Trophoblast cell (in vitro differentiated cells and primary cell): Measurements from ENCODE around the gene TP53BP2.

Experiments used
- DNase-seq, 2 donors: peaks; one replicate each; pipeline ENCODE4 v3.0.0-alpha.2; 2016
- H2AFZ ChIP-seq: 2 replicates; pipeline ENCODE4 v1.6.1; 2013; ENCODE audit warnings: low read length, moderate library complexity, mild to moderate bottlenecking; ENCODE audit not compliant: insufficient read depth, poor library complexity
- H2AK5ac ChIP-seq: 2 replicates; pipeline ENCODE4 v1.6.1; 2013; ENCODE audit warnings: mild to moderate bottlenecking, low read length
- H2BK120ac ChIP-seq: 2 replicates; pipeline ENCODE4 v1.6.1; 2013; ENCODE audit warnings: low read length, mild to moderate bottlenecking, moderate library complexity; ENCODE audit not compliant: insufficient read depth, poor library complexity
- H2BK12ac ChIP-seq: 2 replicates; pipeline ENCODE4 v1.6.1; 2013; ENCODE audit warnings: mild to moderate bottlenecking, low read length, moderate library complexity
- H2BK5ac ChIP-seq: 2 replicates; pipeline ENCODE4 v1.6.1; 2013; ENCODE audit warnings: low read length, low read depth, moderate library complexity, mild to moderate bottlenecking; ENCODE audit not compliant: poor library complexity
- H3K14ac ChIP-seq: 2 replicates; pipeline ENCODE4 v1.6.1; 2013; ENCODE audit warnings: mild to moderate bottlenecking, low read length
- H3K18ac ChIP-seq: 2 replicates; pipeline ENCODE4 v1.6.1; 2013; ENCODE audit warnings: mild to moderate bottlenecking, low read length
- H3K23ac ChIP-seq: 2 replicates; pipeline ENCODE4 v1.6.1; 2013; ENCODE audit warnings: low read length
- H3K27ac ChIP-seq: 2 replicates; pipeline ENCODE4 v1.5.1; 2013; ENCODE audit warnings: low read depth, mild to moderate bottlenecking, inconsistent platforms, low read length, moderate library complexity
- H3K27me3 ChIP-seq: 2 replicates; pipeline ENCODE4 v1.6.1; 2013; ENCODE audit warnings: inconsistent platforms, mild to moderate bottlenecking, low read length, moderate library complexity; ENCODE audit not compliant: insufficient read depth
- H3K36me3 ChIP-seq, 2 experiments: 1 replicate in 1 of 2; 2 replicates in 1 of 2; pipeline ENCODE4 v1.6.1; 2013; ENCODE audit warnings: low read length in 2 of 2, mild to moderate bottlenecking in 2 of 2, moderate library complexity in 1 of 2; ENCODE audit not compliant: insufficient read depth in 2 of 2, control insufficient read depth in 1 of 2
- H3K4ac ChIP-seq: 2 replicates; pipeline ENCODE4 v1.6.1; 2013; ENCODE audit warnings: low read depth, mild to moderate bottlenecking, low read length, moderate library complexity
- H3K4me1 ChIP-seq, 2 experiments: 1 replicate in 1 of 2; 2 replicates in 1 of 2; pipeline ENCODE4 v1.6.1; 2013; ENCODE audit warnings: low read length in 2 of 2, mild to moderate bottlenecking in 2 of 2, moderate library complexity in 1 of 2; ENCODE audit not compliant: insufficient read depth in 2 of 2, control insufficient read depth in 1 of 2
- H3K4me2 ChIP-seq: 2 replicates; pipeline ENCODE4 v1.6.1; 2013; ENCODE audit warnings: inconsistent platforms, mild to moderate bottlenecking, low read length, moderate library complexity
- H3K4me3 ChIP-seq: 2 replicates; pipeline ENCODE4 v1.5.1; 2013; ENCODE audit warnings: mild to moderate bottlenecking, low read depth, low read length, inconsistent platforms
- H3K79me1 ChIP-seq: one replicate; pipeline ENCODE4 v1.6.1; 2013; ENCODE audit warnings: low read length
- H3K79me2 ChIP-seq: 2 replicates; pipeline ENCODE4 v1.6.1; 2013; ENCODE audit warnings: low read length, mild to moderate bottlenecking; ENCODE audit not compliant: control insufficient read depth, insufficient read depth, poor library complexity
- H3K9ac ChIP-seq: 2 replicates; pipeline ENCODE4 v1.6.1; 2013; ENCODE audit warnings: mild to moderate bottlenecking, low read length
- H3K9me3 ChIP-seq: 2 replicates; pipeline ENCODE4 v1.6.1; 2013; ENCODE audit warnings: low read depth, mild to moderate bottlenecking, control low read depth, inconsistent platforms, low read length; ENCODE audit not compliant: insufficient read depth
- H4K12ac ChIP-seq: 2 replicates; pipeline ENCODE4 v1.6.1; 2013; ENCODE audit warnings: low read depth, mild to moderate bottlenecking, low read length, moderate library complexity
- H4K8ac ChIP-seq: 2 replicates; pipeline ENCODE4 v1.6.1; 2013; ENCODE audit warnings: low read depth, mild to moderate bottlenecking, low read length, moderate library complexity
- H4K91ac ChIP-seq: one replicate; pipeline ENCODE4 v1.6.1; 2013; ENCODE audit warnings: low read depth, mild to moderate bottlenecking, low read length, moderate library complexity
- WGBS: extraction: QIAGEN DNeasy Blood & Tissue Kit; methylation state at CpG from one replicate; pipeline ENCODE4 v1.1.7; 2013; ENCODE audit warnings: missing lambda C conversion rate; ENCODE audit not compliant: insufficient read length, insufficient coverage; ENCODE audit errors: extremely low coverage; 5-methylcytosine and 5-hydroxymethylcytosine counted together

The TP53BP2 gene

GRCh38 chr1:223754681-223755431, 90.9 kb downstream of the TP53BP2 start:
- H3K4ac ChIP-seq = no peak overlapping the region

GRCh38 chr1:223752721-223753515, 92.8 kb downstream of the TP53BP2 start:
- WGBS = no CpG with 5 or more reads among the region's 15 CpGs
- no peak overlapping the region for H3K18ac ChIP-seq
- no peak overlapping the region for H3K14ac ChIP-seq
- no peak overlapping the region for H3K4me2 ChIP-seq
- no peak overlapping the region for H4K8ac ChIP-seq
- H3K79me2 ChIP-seq = no peaks in the 10 kb centered on the region
- H3K79me1 ChIP-seq = peaks cover 7% of the 10 kb centered on the region
- H2BK120ac ChIP-seq = no peak overlapping the region
- no peak overlapping the region for H3K27ac ChIP-seq
- no peaks in the 10 kb centered on the region for H3K9me3 ChIP-seq
- no peaks in the 10 kb centered on the region for H3K27me3 ChIP-seq
- H4K91ac ChIP-seq = no peak overlapping the region
- H3K23ac ChIP-seq = no peak overlapping the region
- H2BK5ac ChIP-seq = no peak overlapping the region
- no peak overlapping the region for H2AK5ac ChIP-seq
- peaks cover 8 to 9% of the 10 kb centered on the region in 2 experiments for H3K4me1 ChIP-seq
- no peak overlapping the region for H3K9ac ChIP-seq
- no peak overlapping the region for H2AFZ ChIP-seq
- DNase-seq = no peak
- H2BK12ac ChIP-seq = no peak overlapping the region
- H3K4ac ChIP-seq = no peak overlapping the region
- H3K36me3 ChIP-seq = peaks cover 79 to 89% of the 10 kb centered on the region in 2 experiments
- H4K12ac ChIP-seq = no peak overlapping the region
- H3K4me3 ChIP-seq = no peak overlapping the region

More at GRCh38 chr1:223754681-223755431, 90.9 kb downstream of the TP53BP2 start:
- no peak overlapping the region for H2BK5ac ChIP-seq
- no peak overlapping the region for H4K12ac ChIP-seq
- no peaks in the 10 kb centered on the region for H3K79me2 ChIP-seq
- H4K91ac ChIP-seq = no peak overlapping the region
- H3K27ac ChIP-seq = no peak overlapping the region
- no peak overlapping the region for H3K18ac ChIP-seq
- no peak overlapping the region for H3K4me2 ChIP-seq
- no peak overlapping the region for H2AK5ac ChIP-seq
- no peak for DNase-seq
- no peaks in the 10 kb centered on the region for H3K9me3 ChIP-seq
- peaks cover 84 to 93% of the 10 kb centered on the region in 2 experiments for H3K36me3 ChIP-seq
- H2BK120ac ChIP-seq = no peak overlapping the region
- no peaks in the 10 kb centered on the region for H3K27me3 ChIP-seq
- no peak overlapping the region for H3K23ac ChIP-seq
- WGBS = no CpG with 5 or more reads among the region's 17 CpGs
- H2BK12ac ChIP-seq = no peak overlapping the region
- H3K79me1 ChIP-seq = no peaks in the 10 kb centered on the region
- no peak overlapping the region for H4K8ac ChIP-seq
- H3K14ac ChIP-seq = no peak overlapping the region
- H3K9ac ChIP-seq = no peak overlapping the region
- H2AFZ ChIP-seq = no peak overlapping the region
- H3K4me3 ChIP-seq = no peak overlapping the region
- H3K4me1 ChIP-seq = no peaks in the 10 kb centered on the region

- no CpG with 5 or more reads among the region's 4 CpGs for WGBS
These were observed 94.1 kb downstream of the TP53BP2 start for GRCh38 chr1:223751696-223752095.

GRCh38 chr1:223750730-223751570, 94.8 kb downstream of the TP53BP2 start:
- Histone ChIP-seq H2BK120ac (no peak overlapping the region), H3K4me1 (peaks cover 8 to 15% of the 10 kb centered on the region in 2 experiments), H4K8ac (no peak overlapping the region), H4K12ac (no peak overlapping the region), H3K14ac (no peak overlapping the region), H3K36me3 (peaks cover 73 to 85% of the 10 kb centered on the region in 2 experiments), H3K27me3 (no peaks in the 10 kb centered on the region), H3K9me3 (no peaks in the 10 kb centered on the region), H2AK5ac (no peak overlapping the region), H3K79me1 (peaks cover 7% of the 10 kb centered on the region), H3K27ac (no peak overlapping the region), H4K91ac (no peak overlapping the region), H3K18ac (no peak overlapping the region), H3K9ac (no peak overlapping the region), H2BK5ac (no peak overlapping the region), H3K23ac (no peak overlapping the region), H3K4me2 (no peak overlapping the region), H3K4ac (no peak overlapping the region), H2BK12ac (no peak overlapping the region), H2AFZ (no peak overlapping the region), H3K4me3 (no peak overlapping the region), H3K79me2 (no peaks in the 10 kb centered on the region)
- no CpG with 5 or more reads among the region's 13 CpGs for WGBS
- DNase-seq = no peak

More at GRCh38 chr1:223751696-223752095, 94.1 kb downstream of the TP53BP2 start:
- no peak overlapping the region for H3K4me3 ChIP-seq
- H3K27me3 ChIP-seq = no peaks in the 10 kb centered on the region
- no peak overlapping the region for H4K8ac ChIP-seq
- DNase-seq = no peak
- H3K23ac ChIP-seq = no peak overlapping the region
- peaks cover 75 to 89% of the 10 kb centered on the region in 2 experiments for H3K36me3 ChIP-seq
- no peak overlapping the region for H3K14ac ChIP-seq
- H4K91ac ChIP-seq = no peak overlapping the region
- no peak overlapping the region for H3K4me2 ChIP-seq
- H2BK5ac ChIP-seq = no peak overlapping the region
- H3K9me3 ChIP-seq = no peaks in the 10 kb centered on the region
- H2BK120ac ChIP-seq = no peak overlapping the region
- H3K4ac ChIP-seq = no peak overlapping the region
- H3K79me1 ChIP-seq = peaks cover 7% of the 10 kb centered on the region
- H2BK12ac ChIP-seq = no peak overlapping the region
- no peak overlapping the region for H2AK5ac ChIP-seq
- H3K18ac ChIP-seq = no peak overlapping the region
- H4K12ac ChIP-seq = no peak overlapping the region
- peaks cover 8 to 15% of the 10 kb centered on the region in 2 experiments for H3K4me1 ChIP-seq
- H3K79me2 ChIP-seq = no peaks in the 10 kb centered on the region
- no peak overlapping the region for H3K9ac ChIP-seq
- no peak overlapping the region for H3K27ac ChIP-seq
- H2AFZ ChIP-seq = no peak overlapping the region
